Activated CD4-positive, CD25-positive, alpha-beta regulatory T cell treated with anti-CD3 and anti-CD28 coated beads, Interleukin-2, amount 50 U/mL, for 72 hours (primary cell): ENCODE data around the gene EXOSC5.
"Not testable (repeated sequence)": the region's sequence is repeated elsewhere in the genome, so short reads cannot be mapped to it uniquely, and the experiment has no call there.

Experiments used
- DNase-seq: peaks from one replicate; pipeline ENCODE4 v3.0.0; 2021

Gene EXOSC5

DNA sequence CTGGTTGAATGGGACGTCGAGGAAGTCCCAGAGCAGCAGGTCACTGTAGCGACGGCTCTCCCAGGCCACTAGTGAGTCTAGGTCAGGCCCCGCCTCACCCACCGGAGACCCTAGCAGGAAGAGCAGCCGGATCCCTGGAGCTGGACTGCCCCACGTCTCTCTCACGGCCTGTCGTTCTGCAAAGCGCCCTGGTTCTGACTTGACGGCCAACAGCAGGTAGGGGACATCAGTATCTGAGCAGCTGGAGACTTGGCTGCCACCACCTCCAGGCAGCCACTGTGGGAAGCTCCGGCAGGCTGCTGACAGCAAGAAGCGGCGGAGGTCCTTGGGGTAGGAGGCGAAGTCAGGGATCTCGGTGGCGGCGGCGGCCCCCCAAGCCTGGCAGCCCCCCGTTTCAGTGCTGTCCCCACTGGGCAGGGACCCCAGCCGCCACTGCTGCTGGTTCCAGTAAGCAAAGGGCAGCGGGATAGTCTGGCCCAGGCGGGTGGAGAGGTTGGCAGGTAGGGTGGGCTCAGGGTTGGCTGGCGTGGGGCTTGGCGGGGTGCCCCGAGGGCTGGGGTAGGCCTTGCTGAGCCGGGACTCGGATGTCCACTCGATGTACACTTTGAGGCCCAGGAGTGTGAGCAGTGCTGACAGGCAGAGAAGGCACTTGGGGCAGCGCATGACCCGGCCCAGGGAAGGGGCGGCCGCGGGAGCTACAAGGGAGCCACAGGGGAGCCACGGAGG is 29.1 kb upstream of the EXOSC5 start:
- DNase-seq = no peak

DNA sequence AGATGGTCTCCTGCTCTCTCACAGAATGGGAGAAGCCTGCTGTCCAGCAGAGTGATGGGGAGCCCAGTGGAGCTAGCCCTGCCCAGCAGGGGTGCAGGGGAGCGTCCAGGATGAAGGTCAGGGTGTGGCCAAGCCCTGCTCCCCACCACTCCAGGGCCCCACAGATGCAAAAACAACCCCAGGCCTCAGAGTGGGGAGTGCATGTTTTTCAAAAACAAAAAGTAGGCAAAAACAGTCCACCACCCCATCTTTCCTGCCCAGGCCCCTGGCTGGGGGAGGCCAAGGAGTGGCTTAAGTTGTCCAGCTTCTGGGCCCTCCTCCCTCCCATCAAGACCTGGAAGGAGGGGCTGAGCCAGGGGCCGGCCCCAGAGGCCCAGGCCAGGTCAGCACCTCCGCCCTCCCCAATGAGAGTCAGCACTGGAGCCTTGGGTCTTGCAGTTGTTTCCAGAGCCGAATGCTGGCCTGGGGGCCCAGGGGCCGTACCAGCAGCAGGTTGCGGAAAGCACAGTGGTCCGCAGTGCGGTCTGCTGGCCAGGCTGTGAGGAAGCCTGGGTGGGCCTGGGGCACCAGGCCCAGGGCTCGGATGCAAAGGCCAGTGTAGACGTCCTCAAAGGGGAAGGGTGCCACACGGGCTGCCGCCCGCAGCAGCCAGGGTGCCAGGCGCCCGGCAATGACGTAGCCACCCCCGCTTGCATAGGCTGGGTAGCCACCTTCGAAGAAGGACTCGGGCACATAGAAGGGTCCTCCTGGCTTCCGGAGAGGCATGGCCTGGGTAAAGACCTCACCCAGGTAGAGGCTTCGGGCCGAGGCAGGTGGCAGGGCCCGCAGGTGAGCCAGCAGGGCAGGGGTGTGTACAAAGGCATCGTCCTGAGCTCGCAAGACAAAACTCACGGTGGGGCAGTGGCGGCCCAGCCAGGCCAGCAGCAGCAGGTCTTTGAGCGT is 28.3 kb upstream of the EXOSC5 start:
- DNase-seq = no peak

DNA sequence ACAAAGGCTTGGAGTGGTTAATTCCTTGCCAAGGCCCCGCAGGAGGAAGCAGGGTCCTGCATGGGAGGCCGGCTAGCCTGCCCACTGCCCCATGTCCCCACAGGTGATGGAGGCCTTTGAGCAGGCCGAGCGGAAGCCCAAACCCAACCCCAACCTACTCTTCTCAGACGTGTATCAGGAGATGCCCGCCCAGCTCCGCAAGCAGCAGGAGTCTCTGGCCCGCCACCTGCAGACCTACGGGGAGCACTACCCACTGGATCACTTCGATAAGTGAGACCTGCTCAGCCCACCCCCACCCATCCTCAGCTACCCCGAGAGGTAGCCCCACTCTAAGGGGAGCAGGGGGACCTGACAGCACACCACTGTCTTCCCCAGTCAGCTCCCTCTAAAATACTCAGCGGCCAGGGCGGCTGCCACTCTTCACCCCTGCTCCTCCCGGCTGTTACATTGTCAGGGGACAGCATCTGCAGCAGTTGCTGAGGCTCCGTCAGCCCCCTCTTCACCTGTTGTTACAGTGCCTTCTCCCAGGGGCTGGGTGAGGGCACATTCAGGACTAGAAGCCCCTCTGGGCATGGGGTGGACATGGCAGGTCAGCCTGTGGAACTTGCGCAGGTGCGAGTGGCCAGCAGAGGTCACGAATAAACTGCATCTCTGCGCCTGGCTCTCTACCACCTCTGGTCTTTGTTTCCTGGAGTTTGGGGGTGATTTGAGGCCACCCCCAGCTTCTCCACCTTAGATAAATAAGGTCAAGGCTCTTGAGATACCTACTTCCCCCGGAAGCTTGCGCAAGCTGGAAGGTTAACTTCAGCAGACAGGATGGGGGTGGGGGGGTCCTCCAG is 27.4 kb upstream of the EXOSC5 start:
- no peak for DNase-seq

DNA sequence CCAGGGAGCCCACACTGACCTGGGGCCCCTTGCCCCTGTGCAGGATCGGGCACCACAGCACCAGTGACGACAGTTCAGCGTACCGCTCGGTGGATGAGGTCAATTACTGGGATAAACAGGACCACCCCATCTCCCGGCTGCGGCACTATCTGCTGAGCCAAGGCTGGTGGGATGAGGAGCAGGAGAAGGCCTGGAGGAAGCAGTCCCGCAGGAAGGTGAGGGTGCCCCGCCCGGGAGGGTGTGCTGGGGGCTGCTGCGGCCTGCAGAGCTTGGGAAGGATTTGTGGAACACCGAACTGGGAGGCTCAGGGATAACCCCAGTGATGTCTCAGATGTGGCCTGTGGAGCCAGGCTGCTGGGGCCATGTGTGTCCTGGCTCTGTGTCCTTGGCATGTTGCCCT is 25.8 kb upstream of the EXOSC5 start:
- no peak for DNase-seq

DNA sequence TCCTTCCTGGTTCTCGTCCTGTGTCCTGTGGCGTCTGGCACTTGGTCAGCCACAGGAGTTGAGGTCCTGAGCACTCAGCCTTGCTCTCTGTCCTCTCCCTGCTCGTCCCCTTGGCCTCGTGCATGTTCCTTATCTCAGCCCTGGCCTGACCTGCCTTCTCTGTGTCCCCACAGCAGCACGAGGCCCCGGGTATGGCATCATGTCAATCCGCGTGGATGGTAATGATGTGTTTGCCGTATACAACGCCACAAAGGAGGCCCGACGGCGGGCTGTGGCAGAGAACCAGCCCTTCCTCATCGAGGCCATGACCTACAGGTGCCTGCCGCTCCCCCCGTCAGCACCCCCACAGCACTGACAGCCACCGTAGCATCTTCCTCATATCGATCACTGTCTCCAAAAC is 25.3 kb upstream of the EXOSC5 start:
- no peak for DNase-seq

DNA sequence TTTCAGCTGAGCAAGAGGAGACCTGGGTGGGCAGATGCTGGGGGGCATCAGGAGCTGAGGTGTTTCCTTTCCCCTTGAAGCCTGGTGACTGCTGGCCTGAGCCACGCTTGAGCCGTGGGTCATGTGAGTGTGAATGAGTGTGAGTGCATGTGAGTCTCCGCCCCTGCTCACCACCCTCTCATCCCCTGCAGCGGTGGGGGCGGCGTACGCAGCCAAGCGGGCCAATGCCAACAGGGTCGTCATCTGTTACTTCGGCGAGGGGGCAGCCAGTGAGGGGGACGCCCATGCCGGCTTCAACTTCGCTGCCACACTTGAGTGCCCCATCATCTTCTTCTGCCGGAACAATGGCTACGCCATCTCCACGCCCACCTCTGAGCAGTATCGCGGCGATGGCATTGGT is 24.8 kb upstream of the EXOSC5 start:
- DNase-seq = no peak

DNA sequence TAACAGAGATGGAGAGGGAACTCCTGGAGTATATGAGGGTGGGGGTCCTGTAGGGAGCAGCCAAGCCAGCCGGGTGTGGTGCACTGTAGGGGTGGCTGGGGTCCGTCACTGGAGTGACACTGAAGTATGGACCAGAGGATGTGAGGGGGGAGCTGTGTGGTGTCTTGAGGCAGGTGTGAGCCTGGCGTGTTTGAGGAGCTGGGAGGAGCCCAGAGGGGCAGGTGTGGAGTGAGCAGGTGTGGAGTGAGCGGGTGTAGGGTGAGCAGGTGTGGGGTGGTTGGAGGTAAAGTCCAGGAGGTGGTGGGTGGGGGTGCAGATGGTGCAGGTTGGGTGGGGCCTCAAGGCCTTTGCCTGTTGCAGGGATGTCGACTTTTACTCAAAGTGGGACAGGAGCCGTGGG is 24.2 kb upstream of the EXOSC5 start:
- DNase-seq = no peak

DNA sequence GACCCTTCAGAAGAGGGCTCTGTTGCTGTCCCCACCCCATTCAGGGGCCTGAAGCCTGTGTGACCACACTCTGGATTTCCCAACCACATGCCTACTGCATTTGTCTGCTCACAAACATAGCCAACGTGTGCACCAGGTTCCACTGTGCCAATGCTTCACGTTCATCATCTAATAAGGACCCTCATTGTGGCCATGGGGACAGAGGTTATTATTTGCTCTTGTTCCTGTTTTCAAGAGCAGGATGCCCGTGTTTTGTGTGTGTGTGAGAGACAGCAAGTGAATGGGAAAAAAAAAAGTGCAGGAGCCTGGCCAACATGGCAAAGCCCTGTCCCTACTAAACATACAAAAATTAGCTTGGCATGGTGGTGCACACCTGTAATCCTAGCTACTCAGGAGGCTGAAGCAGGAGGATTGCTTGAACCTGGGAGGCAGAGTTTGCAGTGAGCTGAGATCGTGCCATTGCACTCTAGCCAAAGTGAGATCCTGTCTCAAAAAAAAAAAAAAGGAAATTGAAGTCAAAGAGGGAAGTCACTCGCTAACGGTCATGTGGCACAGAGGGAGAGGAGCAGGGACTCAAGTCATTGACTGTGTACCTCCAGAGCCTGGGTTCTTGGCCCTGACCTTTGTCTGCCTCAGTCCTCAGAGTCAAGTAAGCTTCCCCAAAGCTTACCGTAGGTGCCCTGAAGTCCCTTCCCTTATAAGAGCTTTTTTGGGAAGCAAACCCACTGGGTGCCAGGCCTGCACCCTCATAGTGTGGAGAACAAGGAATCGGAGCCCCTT is 23.1 kb upstream of the EXOSC5 start:
- no peak for DNase-seq

DNA sequence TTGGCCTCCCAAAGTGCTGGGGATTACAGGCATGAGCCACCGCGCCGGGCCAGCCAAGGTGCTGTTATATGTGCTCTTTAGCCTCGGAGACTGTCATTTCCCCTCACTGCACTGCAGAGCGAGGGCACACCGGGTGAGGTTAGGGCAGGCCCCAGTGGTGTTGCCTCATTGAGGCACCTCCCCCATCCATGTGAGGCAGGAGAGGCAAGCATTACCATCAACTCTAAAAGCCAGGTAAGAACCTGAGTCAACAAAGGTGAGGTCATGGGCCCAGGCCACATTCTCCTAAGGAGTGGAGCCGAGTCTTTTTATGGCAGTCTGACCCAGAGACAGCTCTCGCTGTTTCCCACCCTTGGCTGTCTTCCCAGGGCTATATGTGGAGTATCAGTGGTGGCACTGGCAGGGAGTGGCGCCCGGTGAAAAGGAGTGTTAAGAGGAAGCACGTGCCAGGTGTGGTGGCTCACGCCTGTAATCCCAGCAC is 19.1 kb upstream of the EXOSC5 start:
- no peak for DNase-seq

DNA sequence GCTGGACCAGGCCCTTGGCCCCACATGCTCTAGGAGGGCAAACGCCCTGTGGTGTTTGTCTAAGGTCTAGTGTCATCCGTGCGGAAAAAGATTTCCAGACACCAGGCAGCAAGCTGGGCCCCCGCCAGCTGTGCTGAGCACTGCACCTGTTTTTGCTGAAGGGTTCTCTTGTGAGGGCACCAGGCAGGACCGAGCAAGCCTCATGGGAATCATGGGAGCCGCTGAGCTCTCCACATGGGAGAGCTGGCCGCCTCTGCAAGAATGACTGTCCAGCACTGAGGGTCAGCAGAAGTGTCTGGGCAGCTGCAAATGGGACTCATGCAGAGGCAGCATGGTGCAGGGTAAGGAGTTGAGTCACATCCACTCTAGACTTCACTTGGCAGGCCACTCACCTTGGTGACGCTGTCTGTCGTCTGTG is 18.0 kb upstream of the EXOSC5 start:
- no peak for DNase-seq

DNA sequence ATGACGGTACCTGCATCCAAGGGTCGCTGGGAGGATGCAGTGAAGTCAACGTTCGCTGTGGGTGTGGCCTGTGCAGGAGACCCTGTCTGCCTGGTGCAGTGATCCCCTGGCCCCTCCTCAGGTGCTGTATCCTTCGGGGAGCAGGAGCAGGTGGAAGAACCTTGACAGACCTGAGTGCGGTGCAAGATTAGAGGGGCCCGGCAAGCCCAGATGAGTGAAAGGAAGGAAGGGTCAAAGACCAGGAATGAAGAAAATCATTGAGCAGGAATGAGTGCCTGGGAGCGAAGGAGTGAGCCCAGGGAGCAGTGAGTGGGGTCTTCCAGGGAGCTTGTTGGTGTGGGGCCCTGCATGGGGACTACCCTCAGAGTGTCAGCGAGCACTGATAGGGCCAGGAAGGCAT is 17.3 kb upstream of the EXOSC5 start:
- DNase-seq = no peak

DNA sequence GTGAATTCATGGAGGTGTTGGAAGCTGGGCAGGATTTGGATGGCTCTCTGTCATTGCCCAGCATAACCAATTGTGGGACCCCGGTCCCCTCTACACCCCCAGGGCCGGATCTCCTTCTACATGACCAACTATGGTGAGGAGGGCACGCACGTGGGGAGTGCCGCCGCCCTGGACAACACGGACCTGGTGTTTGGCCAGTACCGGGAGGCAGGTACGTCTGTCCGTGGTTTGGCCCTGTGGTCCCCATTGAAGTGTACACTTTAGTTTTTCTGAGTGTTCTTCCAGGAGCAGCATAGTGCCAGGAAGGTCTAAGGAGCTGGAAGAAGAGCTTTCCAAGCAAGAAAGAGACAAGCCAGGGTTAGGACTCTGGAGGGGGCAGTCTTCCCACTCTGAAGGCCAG is 16.8 kb upstream of the EXOSC5 start:
- no peak for DNase-seq

DNA sequence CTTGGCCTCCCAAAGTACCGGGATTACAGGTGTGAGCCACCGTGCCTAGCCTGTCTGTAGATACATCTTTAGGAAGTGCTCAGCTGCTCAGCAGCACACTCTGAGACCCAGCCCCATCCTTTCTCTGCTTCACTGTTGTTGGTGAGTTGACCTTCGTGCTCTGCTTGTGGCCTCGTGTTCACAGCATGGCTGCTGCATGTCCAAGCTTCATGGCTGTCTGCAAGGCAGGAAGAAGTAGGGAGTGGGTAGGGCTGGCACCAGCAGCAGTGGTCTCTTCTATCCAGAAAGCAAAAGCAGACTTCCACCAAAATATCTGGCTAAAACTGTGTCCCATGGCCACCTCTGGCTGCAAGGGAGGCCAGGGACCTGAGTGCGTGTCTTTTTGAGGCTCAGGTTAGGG is 15.8 kb upstream of the EXOSC5 start:
- DNase-seq = no peak

DNA sequence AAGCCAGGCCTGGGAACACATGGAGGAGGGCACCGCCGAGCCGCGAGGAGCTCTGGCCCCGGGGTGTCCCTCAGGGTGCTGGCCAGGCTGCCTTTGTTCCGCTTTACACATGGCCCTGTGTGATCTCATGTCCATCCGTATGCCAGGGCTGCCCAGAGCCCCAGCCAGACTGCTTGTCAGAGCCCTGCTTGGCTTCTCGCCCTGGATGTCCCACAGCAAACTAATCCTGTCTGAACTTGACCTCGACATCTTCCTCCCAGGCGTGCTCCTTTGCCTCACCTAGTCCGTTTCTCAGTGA is 14.8 kb upstream of the EXOSC5 start:
- no peak for DNase-seq

DNA sequence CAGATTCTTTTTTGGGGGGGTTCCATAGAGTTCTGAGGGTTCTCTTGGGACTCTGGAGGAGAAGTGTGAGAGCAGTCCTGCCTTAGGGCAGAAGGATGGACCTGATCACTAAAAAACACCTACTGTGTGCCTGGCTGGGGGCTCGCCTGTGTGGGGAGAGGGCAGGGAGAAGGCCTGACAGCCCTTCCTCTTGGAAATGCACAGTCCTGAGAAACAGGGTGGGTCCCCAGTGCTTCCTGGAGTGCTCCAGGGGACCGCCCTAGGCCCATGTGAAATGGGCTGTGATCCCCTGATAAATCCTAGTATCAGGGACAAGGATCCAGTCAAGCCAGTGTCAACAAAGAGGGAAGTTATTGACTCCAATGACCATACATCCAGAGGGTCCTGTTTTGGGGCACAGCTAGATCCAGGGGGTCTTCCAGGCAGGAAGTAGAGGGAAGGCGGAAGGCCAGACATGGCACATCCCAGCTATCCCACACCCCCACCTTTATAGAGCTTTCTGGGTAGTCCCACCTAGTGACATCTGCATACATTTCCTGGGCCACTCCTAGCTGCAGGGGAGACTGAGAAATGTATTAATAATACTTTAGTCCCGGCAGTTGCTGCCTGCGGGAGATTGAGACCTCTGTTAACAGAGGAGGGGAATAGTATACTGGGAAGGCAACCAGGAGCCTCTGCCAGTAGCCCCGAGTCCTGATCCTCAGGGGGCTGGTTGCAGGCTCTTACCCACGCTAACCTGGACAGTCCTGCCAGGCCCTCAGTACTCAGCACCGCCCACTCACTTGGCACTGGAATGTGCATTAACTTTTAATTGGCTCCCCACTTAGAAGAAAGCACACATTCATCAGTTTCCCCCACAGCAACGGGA is 14.2 kb upstream of the EXOSC5 start:
- no peak for DNase-seq

DNA sequence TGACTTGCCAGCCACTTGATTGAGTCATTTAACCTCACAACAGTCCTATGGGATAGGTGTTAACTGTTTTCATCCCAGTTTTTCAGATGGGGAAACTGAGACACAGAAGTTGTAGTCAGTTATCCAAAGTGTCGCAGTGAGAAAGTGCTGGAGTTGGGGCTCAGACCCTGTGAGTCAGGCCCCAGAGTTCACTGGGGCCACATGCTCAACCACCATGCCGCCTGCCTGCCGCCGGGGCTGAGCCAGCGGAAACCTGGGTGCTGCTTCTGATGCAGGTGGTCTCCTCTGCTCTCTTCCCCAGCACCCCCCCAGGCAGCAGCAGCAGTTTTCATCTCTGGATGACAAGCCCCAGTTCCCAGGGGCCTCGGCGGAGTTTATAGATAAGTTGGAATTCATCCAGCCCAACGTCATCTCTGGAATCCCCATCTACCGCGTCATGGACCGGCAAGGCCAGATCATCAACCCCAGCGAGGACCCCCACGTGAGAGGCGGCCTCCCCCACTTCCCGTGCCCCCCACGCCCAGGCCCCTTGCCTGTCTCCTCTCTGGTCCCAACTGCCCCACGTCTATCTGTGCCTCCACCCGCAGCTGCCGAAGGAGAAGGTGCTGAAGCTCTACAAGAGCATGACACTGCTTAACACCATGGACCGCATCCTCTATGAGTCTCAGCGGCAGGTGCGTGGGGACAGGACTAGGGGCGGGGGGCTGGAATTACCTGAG is 13.3 kb upstream of the EXOSC5 start:
- DNase-seq = no peak

DNA sequence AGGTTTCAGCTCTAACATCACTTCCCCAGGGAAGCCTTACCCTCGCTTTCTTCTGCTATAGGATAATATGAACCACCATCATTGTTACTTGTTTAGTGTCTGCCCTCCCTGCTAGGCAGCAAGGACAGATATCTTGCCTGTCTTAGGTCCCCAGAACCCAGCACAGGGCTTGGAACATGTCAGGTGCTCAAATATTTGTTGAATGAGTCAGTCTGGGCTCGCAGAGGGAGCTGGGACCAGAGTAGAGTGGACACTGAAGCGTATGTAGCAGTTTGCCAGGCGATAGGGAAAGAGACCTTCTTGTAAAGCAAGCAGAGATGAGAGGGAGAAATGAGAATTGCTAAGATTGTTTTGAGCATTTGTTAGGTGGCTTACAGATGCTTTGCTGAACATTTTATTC is 12.1 kb upstream of the EXOSC5 start:
- DNase-seq = no peak

DNA sequence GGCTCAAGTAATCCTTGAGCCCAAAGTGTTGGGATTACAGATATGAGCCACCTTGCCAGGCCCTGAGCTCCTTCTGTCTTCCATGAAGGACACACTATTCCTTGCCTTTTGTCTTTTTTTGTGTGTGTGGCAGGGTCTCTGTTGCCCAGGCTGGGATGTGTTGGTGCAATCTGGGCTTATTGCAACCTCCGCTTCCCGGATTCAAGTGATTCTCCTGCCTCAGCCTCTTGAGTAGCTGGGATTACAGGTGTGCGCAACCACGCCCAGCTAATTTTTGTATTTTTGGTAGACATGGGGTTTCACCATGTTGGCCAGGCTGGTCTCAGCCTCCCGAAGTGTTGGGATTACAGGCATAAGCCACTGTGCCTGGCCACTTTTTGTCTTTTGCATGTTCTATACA is 11.7 kb upstream of the EXOSC5 start:
- not testable (repeated sequence) for DNase-seq

DNA sequence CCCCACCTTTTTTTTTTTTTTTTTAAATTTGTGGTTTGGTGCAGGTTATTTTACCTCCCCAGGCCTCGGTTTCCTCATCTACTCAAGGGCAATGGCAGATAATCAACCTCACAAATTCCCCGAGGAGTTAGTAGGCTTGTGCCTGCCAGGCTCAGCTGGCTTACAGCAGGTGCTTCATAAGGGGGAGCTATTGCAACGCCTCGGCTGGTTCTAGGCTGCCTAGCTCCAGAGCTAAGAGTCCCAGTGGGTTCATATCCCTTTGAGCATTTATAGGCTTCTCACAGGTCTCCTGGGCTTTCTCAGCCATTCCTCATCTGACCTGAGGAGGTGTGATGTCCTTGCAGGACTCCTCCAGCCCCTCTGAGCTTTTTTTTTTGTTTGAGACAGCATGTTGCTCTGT is 11.1 kb upstream of the EXOSC5 start:
- no peak for DNase-seq

DNA sequence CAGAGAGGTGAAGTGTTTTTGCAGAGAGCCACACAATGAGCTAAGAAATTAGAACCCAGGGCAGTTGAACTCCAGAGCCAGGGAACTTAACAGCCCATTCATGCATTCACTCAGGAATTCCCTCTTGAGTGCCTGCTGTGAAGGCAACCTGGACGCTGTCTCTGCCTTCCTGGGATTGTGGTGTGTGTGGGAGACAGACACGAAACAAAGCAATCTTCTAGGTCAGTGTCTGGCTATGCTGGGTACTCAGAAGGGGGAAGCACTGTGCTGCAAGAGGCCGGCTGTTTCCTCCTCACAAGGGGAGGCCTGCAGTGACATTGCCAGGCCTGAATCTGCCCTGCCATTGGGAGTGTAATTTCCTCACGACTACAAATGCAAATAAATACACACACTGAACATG is 10.1 kb upstream of the EXOSC5 start:
- no peak for DNase-seq

DNA sequence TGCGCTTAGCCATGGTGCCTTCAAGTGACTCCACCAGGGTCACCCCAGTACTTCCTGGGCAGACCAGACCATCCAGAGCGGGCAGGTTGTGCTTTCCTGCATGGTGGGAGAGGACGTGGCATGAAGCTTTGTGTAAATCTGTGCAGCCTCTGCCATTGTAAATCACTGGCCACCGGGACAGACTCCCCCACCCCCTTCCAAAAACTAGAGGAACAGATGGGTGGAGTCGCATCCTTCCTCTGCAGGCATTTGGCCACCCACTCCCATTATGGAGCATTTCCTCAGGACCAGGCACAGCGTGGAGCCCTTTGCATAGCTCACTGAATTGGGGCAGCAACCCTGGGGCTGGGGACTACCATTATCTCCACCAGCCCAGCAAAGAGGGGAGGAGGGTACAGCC is 8.6 kb upstream of the EXOSC5 start:
- no peak for DNase-seq
